ENCODE data around the gene MAP6.

GRCh38 chr11:75570559-75571139 lies 98.2 kb downstream of the MAP6 start:
- TF ChIP-seq HDGF (IDR thresholded peaks at IDR 0.05; ENCODE audit: borderline replicate concordance) = no peak
- no peak for TF ChIP-seq SUZ12 (IDR thresholded peaks at IDR 0.05)
- TF ChIP-seq LEF1 (IDR thresholded peaks at IDR 0.05; ENCODE audit: borderline replicate concordance) = no peak
- TF ChIP-seq FOXA1 (IDR thresholded peaks at IDR 0.05) = no peak
- TF ChIP-seq NFRKB (IDR thresholded peaks at IDR 0.05) = no peak
